ENCODE measurements around the gene SPSB2. TPM values are rescaled to one million over a fixed set of nuclear protein-coding genes. Genes with fewer than 3 reads are reported as not detected.
A peak's percentile ranks its signal among the peaks of the same experiment; 100 is the strongest.
"Not testable (repeated sequence)": the region's sequence is repeated elsewhere in the genome, so short reads cannot be mapped to it uniquely, and the experiment has no call there.

SPSB2 gene
- total RNA-seq, 1 experiment from 2014 or later = 3.7 TPM

- not testable (repeated sequence) for H3K36me3 ChIP-seq; DNase-seq; H3K4me1 ChIP-seq; H3K27ac ChIP-seq; H3K9me3 ChIP-seq (replicated peaks); H3K4me3 ChIP-seq; H3K27me3 ChIP-seq
These were observed 15.7 kb upstream of the SPSB2 start for GRCh38 chr12:6888794-6889193.

GRCh38 chr12:6888360-6888759 lies 15.3 kb upstream of the SPSB2 start:
- peaks cover 7% of the 10 kb centered on the region for H3K4me1 ChIP-seq
- no peaks in the 10 kb centered on the region for H3K27me3 ChIP-seq
- no peak overlapping the region for H3K27ac ChIP-seq
- no peak for DNase-seq
- no peaks in the 10 kb centered on the region for H3K9me3 ChIP-seq (replicated peaks)
- no peaks in the 10 kb centered on the region for H3K36me3 ChIP-seq
- no peak overlapping the region for H3K4me3 ChIP-seq

GRCh38 chr12:6887460-6887859 lies 14.4 kb upstream of the SPSB2 start:
- peaks cover 7% of the 10 kb centered on the region for H3K4me1 ChIP-seq
- H3K27ac ChIP-seq = no peak overlapping the region
- no peaks in the 10 kb centered on the region for H3K27me3 ChIP-seq
- H3K9me3 ChIP-seq (replicated peaks) = no peaks in the 10 kb centered on the region
- DNase-seq = no peak
- H3K36me3 ChIP-seq = no peaks in the 10 kb centered on the region
- no peak overlapping the region for H3K4me3 ChIP-seq

GRCh38 chr12:6886206-6886999 lies 13.3 kb upstream of the SPSB2 start:
- not testable (repeated sequence) for H3K4me3 ChIP-seq, H3K27me3 ChIP-seq

GRCh38 chr12:6884539-6884938 lies 11.4 kb upstream of the SPSB2 start:
- Histone ChIP-seq H3K9me3 (replicated peaks) (no peaks in the 10 kb centered on the region), H3K36me3 (no peaks in the 10 kb centered on the region), H3K4me3 (no peak overlapping the region), H3K27ac (no peak overlapping the region), H3K4me1 (no peaks in the 10 kb centered on the region), H3K27me3 (no peaks in the 10 kb centered on the region)
- DNase-seq = no peak

More at GRCh38 chr12:6886206-6886999, 13.3 kb upstream of the SPSB2 start:
- DNase-seq; H3K9me3 ChIP-seq (replicated peaks); H3K27ac ChIP-seq; H3K4me1 ChIP-seq; H3K36me3 ChIP-seq: not testable (repeated sequence)

- Histone ChIP-seq H3K36me3 (no peaks in the 10 kb centered on the region), H3K27me3 (no peaks in the 10 kb centered on the region), H3K27ac (no peak overlapping the region), H3K4me3 (no peak overlapping the region), H3K9me3 (replicated peaks) (no peaks in the 10 kb centered on the region), H3K4me1 (no peaks in the 10 kb centered on the region)
- no peak for DNase-seq
These were observed 10.6 kb upstream of the SPSB2 start for GRCh38 chr12:6883683-6884082.

- Histone ChIP-seq H3K4me3 (no peak overlapping the region), H3K4me1 (no peaks in the 10 kb centered on the region), H3K27ac (no peak overlapping the region), H3K27me3 (no peaks in the 10 kb centered on the region), H3K36me3 (no peaks in the 10 kb centered on the region), H3K9me3 (replicated peaks) (no peaks in the 10 kb centered on the region)
- no peak for DNase-seq
These were observed 10.1 kb upstream of the SPSB2 start for GRCh38 chr12:6883252-6883651.

GRCh38 chr12:6879824-6880223 lies 6.7 kb upstream of the SPSB2 start:
- not testable (repeated sequence) for H3K4me1 ChIP-seq; H3K9me3 ChIP-seq (replicated peaks); DNase-seq; H3K4me3 ChIP-seq; H3K27me3 ChIP-seq; H3K27ac ChIP-seq
- H3K36me3 ChIP-seq = peaks cover 10% of the 10 kb centered on the region; the same call in 1 of the 2 replicates

- H3K4me3 ChIP-seq = peak overlapping the region; percentile 63
- not testable (repeated sequence) for DNase-seq
These were observed 889 bp upstream of the SPSB2 start for GRCh38 chr12:6874015-6874368.

GRCh38 chr12:6872073-6873048 lies 742 bp downstream of the SPSB2 start:
- Histone ChIP-seq H3K27me3 (no peaks in the 10 kb centered on the region), H3K4me1 (peaks cover 10% of the 10 kb centered on the region; the same call in 1 of the 2 replicates), H3K36me3 (peaks cover 41% of the 10 kb centered on the region), H3K27ac (no peak overlapping the region; the same call in 1 of the 2 replicates), H3K9me3 (replicated peaks) (no peaks in the 10 kb centered on the region), H3K4me3 (peak overlapping the region; percentile 63)
- DNase-seq = peak; percentile 84 to 88

More at GRCh38 chr12:6874015-6874368, 889 bp upstream of the SPSB2 start:
- H3K4me1 ChIP-seq; H3K27ac ChIP-seq; H3K9me3 ChIP-seq (replicated peaks); H3K27me3 ChIP-seq: not testable (repeated sequence)
- peaks cover 38% of the 10 kb centered on the region for H3K36me3 ChIP-seq

- Histone ChIP-seq H3K4me3 (no peak overlapping the region), H3K36me3 (peaks cover 38% of the 10 kb centered on the region), H3K4me1 (peaks cover 12% of the 10 kb centered on the region; the same call in 1 of the 2 replicates), H3K27me3 (no peaks in the 10 kb centered on the region), H3K27ac (no peak overlapping the region), H3K9me3 (replicated peaks) (no peaks in the 10 kb centered on the region)
- peak; percentile 24 to 40 for DNase-seq
These were observed 1.8 kb downstream of the SPSB2 start for GRCh38 chr12:6871052-6871957.

GRCh38 chr12:6870304-6870703 lies 2.8 kb downstream of the SPSB2 start:
- H3K4me3 ChIP-seq; H3K27me3 ChIP-seq; DNase-seq; H3K9me3 ChIP-seq (replicated peaks); H3K27ac ChIP-seq: not testable (repeated sequence)
- Histone ChIP-seq H3K4me1 (peaks cover 12% of the 10 kb centered on the region; the same call in 1 of the 2 replicates), H3K36me3 (peaks cover 37% of the 10 kb centered on the region)

- no peak overlapping the region for H3K27ac ChIP-seq
- H3K27me3 ChIP-seq = no peaks in the 10 kb centered on the region
- peak overlapping the region; percentile 100 for H3K4me3 ChIP-seq
- DNase-seq = peak; percentile 72 to 87
- H3K36me3 ChIP-seq = peaks cover 38% of the 10 kb centered on the region
- H3K9me3 ChIP-seq (replicated peaks) = no peaks in the 10 kb centered on the region
- H3K4me1 ChIP-seq = peaks cover 12% of the 10 kb centered on the region; the same call in 1 of the 2 replicates
These were observed 3.8 kb downstream of the SPSB2 start for GRCh38 chr12:6869049-6870021.

Data from SJCRH30 (cell line).